Putamen (tissue), 1 donor: ENCODE measurements around the gene VEZF1.

Source experiments
- DNase-seq: peaks from one replicate; pipeline ENCODE4 v3.0.0-alpha.2; 2016; ENCODE audit warnings: low spot score

The VEZF1 gene

DNA sequence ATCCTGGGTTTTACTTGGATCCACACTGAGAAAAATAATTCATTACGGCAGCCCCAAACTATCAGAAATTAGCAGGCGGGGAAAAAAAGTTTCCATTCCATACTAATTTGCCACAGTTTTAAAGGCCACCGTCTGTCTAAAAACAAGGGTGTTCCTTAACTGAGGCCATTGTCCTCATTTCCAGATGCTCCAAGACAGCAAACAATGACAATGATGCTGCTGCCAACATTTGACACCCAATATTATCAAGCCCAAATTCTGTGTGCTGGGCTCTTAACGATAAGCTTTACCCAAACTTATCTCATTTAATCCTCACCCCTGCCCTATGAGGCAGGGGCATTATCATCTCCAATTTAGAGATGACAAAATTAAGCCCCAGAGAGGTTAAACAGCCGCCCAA lies 59.1 kb downstream of the VEZF1 start:
- DNase-seq: no peak

DNA sequence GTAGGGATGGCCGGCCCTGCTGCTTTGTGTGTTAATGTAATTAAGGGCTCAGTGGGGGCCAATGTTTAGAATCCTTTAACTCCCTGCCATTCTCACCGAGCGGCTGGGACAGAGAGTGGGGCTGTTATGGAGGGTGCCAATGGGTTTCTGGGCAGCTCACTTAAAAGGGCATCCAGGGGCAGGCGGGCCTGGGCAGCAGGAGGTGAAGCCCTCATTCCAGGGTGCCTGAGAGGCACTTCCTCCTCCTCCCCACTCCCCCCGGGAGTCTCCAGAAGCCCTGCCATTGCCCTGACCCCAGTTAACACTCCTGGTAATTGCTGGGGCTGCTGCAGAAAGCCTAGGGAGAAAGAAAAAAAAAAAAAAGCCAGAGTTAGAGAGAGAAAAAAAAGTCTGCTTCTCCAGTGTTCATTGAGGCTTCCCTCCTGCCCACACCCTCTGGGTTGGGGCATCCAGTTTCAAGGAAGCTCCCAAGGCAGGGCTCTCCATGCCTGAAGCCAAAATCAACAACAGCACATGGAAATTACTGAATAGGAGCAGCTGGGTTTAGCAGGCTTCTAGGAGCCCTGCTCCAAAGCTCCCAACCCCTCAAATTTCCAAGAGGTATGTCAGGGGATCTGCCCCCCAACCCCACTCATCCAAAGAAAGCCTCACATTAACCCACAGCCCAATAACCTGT lies 60.9 kb downstream of the VEZF1 start:
- peak; percentile 87 for DNase-seq

GRCh38 chr17:57926723-57927047 lies 61.4 kb downstream of the VEZF1 start:
- no peak for DNase-seq

GRCh38 chr17:57925361-57925990 lies 62.6 kb downstream of the VEZF1 start:
- DNase-seq: no peak

- DNase-seq: no peak
Observed at GRCh38 chr17:57924677-57925076, 63.4 kb downstream of the VEZF1 start.
